ENCODE measurements around the gene CHST4. TPM values are rescaled to one million over a fixed set of nuclear protein-coding genes. Genes with fewer than 3 reads are reported as not detected.
"Not testable (repeated sequence)": the region's sequence is repeated elsewhere in the genome, so short reads cannot be mapped to it uniquely, and the experiment has no call there.

Gene CHST4
- polyA plus RNA-seq, 1 donor (not counting 4 experiments of a cell fraction or from before 2014, with no cell fraction given), result 0.14 TPM

GRCh38 chr16:71576971-71577370, 50.7 kb downstream of the CHST4 start, which contains the start of gene TAT:
Gene TAT, minus strand, starts transcription at chr16:71577092. Its CDS starts 677 bp downstream, at chr16:71576415.
- no peak for FAIRE-seq
- no peak within 1 kb of the TSS for H3K27ac ChIP-seq (ENCODE audit: control insufficient read depth, insufficient read depth, low read length)
- H3K36me3 ChIP-seq (ENCODE audit: control insufficient read depth in 2 of 2, extremely low read depth in 1 of 2, insufficient read depth in 2 of 2, low read length in 2 of 2), result no peaks in the 10 kb centered on the region
- no peak within 1 kb of the TSS for H3K4me3 ChIP-seq (ENCODE audit: control insufficient read depth in 2 of 3, extremely low read depth in 1 of 3, insufficient read depth in 2 of 3, low read depth in 1 of 3, low read length in 3 of 3)
- no peaks in the 10 kb centered on the region for H3K9me3 ChIP-seq (ENCODE audit: control insufficient read depth, low read depth, low read length)
- dilution Hi-C loops (cut with MboI; ENCODE audit: extremely low pct_ligation_motif_present, low sequenced_read_pairs), result no loop called here
- TF ChIP-seq CTCF (optimal IDR thresholded peaks at IDR 0.05 in 1 of 3, IDR thresholded peaks at IDR 0.05 in 1 of 3, conservative IDR thresholded peaks at IDR 0.05 in 1 of 3; ENCODE audit: extremely low read depth in 1 of 3, insufficient read depth in 2 of 3, low read length in 3 of 3) (no peak), EZH2 (IDR thresholded peaks at IDR 0.05; ENCODE audit: low read length) (no peak)
- H3K9me1 ChIP-seq (ENCODE audit: control insufficient read depth, extremely low read depth, insufficient read depth, low read length), result no peaks in the 10 kb centered on the region
- no peaks in the 10 kb centered on the region for H3K27me3 ChIP-seq (ENCODE audit: control insufficient read depth, extremely low read depth, insufficient read depth, low read length)
- no peak within 1 kb of the TSS for H2AFZ ChIP-seq (ENCODE audit: control insufficient read depth, low read length)
- H3K9ac ChIP-seq (ENCODE audit: control insufficient read depth, extremely low read depth, insufficient read depth, low read length), result no peak within 1 kb of the TSS
- no peak within 1 kb of the TSS for H3K4me2 ChIP-seq (ENCODE audit: control insufficient read depth, extremely low read depth, insufficient read depth, low read depth, low read length)
- no peaks in the 10 kb centered on the region for H4K20me1 ChIP-seq (ENCODE audit: control insufficient read depth, extremely low read depth, insufficient read depth, low read length)
- DNase-seq (ENCODE audit: low read depth, low spot score), result no peak
- H3K4me1 ChIP-seq (ENCODE audit: control insufficient read depth, extremely low read depth, insufficient read depth, low read length), result no peaks in the 10 kb centered on the region
- no peaks in the 10 kb centered on the region for H3K79me2 ChIP-seq (ENCODE audit: control insufficient read depth, insufficient read depth, low read length)

GRCh38 chr16:71582553-71582848, 56.3 kb downstream of the CHST4 start:
- H3K4me3 ChIP-seq (ENCODE audit: control insufficient read depth in 2 of 3, extremely low read depth in 1 of 3, insufficient read depth in 2 of 3, low read depth in 1 of 3, low read length in 3 of 3); dilution Hi-C loops (cut with MboI; ENCODE audit: extremely low pct_ligation_motif_present, low sequenced_read_pairs); H3K27ac ChIP-seq (ENCODE audit: control insufficient read depth, insufficient read depth, low read length); H3K9me1 ChIP-seq (ENCODE audit: control insufficient read depth, extremely low read depth, insufficient read depth, low read length); H2AFZ ChIP-seq (ENCODE audit: control insufficient read depth, low read length); FAIRE-seq; H4K20me1 ChIP-seq (ENCODE audit: control insufficient read depth, extremely low read depth, insufficient read depth, low read length); DNase-seq (ENCODE audit: low read depth, low spot score); H3K79me2 ChIP-seq (ENCODE audit: control insufficient read depth, insufficient read depth, low read length); H3K4me1 ChIP-seq (ENCODE audit: control insufficient read depth, extremely low read depth, insufficient read depth, low read length); H3K9ac ChIP-seq (ENCODE audit: control insufficient read depth, extremely low read depth, insufficient read depth, low read length); H3K9me3 ChIP-seq (ENCODE audit: control insufficient read depth, low read depth, low read length); H3K27me3 ChIP-seq (ENCODE audit: control insufficient read depth, extremely low read depth, insufficient read depth, low read length); H3K36me3 ChIP-seq (ENCODE audit: control insufficient read depth in 2 of 2, extremely low read depth in 1 of 2, insufficient read depth in 2 of 2, low read length in 2 of 2); H3K4me2 ChIP-seq (ENCODE audit: control insufficient read depth, extremely low read depth, insufficient read depth, low read depth, low read length): not testable (repeated sequence)

GRCh38 chr16:71584543-71585317, 58.5 kb downstream of the CHST4 start:
- H3K4me3 ChIP-seq (ENCODE audit: control insufficient read depth in 2 of 3, extremely low read depth in 1 of 3, insufficient read depth in 2 of 3, low read depth in 1 of 3, low read length in 3 of 3), result no peak overlapping the region

More at GRCh38 chr16:71584543-71585317, 58.5 kb downstream of the CHST4 start:
- Histone ChIP-seq H3K27ac (ENCODE audit: control insufficient read depth, insufficient read depth, low read length) (no peak overlapping the region), H3K9me1 (ENCODE audit: control insufficient read depth, extremely low read depth, insufficient read depth, low read length) (no peaks in the 10 kb centered on the region), H3K36me3 (ENCODE audit: control insufficient read depth in 2 of 2, extremely low read depth in 1 of 2, insufficient read depth in 2 of 2, low read length in 2 of 2) (no peaks in the 10 kb centered on the region), H3K27me3 (ENCODE audit: control insufficient read depth, extremely low read depth, insufficient read depth, low read length) (no peaks in the 10 kb centered on the region), H3K9ac (ENCODE audit: control insufficient read depth, extremely low read depth, insufficient read depth, low read length) (no peak overlapping the region), H3K4me2 (ENCODE audit: control insufficient read depth, extremely low read depth, insufficient read depth, low read depth, low read length) (no peak overlapping the region), H4K20me1 (ENCODE audit: control insufficient read depth, extremely low read depth, insufficient read depth, low read length) (no peaks in the 10 kb centered on the region), H2AFZ (ENCODE audit: control insufficient read depth, low read length) (no peak overlapping the region), H3K79me2 (ENCODE audit: control insufficient read depth, insufficient read depth, low read length) (no peaks in the 10 kb centered on the region), H3K9me3 (ENCODE audit: control insufficient read depth, low read depth, low read length) (no peaks in the 10 kb centered on the region), H3K4me1 (ENCODE audit: control insufficient read depth, extremely low read depth, insufficient read depth, low read length) (no peaks in the 10 kb centered on the region)
- TF ChIP-seq CTCF (optimal IDR thresholded peaks at IDR 0.05 in 1 of 3, IDR thresholded peaks at IDR 0.05 in 1 of 3, conservative IDR thresholded peaks at IDR 0.05 in 1 of 3; ENCODE audit: extremely low read depth in 1 of 3, insufficient read depth in 2 of 3, low read length in 3 of 3) (no peak), EZH2 (IDR thresholded peaks at IDR 0.05; ENCODE audit: low read length) (no peak)
- FAIRE-seq (no peak), DNase-seq (ENCODE audit: low read depth, low spot score) (no peak)
- dilution Hi-C loops (cut with MboI; ENCODE audit: extremely low pct_ligation_motif_present, low sequenced_read_pairs), result no loop called here
